ENCODE data around the gene MEN1.

Gene MEN1

DNA sequence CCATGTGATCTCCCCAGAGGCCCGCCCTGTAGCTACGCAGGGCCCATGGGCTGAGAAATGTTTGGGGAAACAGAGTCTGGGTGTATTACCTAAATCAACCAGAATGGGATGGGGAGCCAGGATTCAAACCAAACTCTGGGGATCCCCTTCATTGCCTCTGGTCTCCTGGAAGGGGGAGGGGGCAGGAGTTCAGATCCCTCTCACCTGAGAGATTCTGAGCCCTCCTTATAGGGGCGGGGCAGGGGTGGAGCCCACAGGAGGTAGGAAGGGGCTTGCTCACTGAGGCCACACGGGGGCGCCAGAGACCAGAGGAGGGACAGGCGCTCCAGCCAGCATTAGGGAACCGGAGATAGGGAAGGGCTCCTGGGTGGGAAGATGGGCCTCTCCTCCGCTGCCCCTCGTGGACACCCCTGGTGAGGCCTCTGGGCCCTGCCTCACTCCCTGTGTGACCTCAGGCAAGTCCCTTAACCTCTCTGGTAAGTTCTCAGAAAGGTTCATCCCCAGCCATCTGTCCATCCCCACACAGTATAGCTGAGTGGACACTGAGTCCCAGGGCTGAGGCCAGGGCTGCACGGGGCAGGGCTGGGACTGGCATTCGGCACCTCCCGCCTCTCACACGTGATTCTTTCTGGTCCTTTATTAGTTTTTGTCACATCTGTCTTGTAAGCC lies 36.8 kb upstream of the MEN1 start (continued):
- TF ChIP-seq, protein P1, sequence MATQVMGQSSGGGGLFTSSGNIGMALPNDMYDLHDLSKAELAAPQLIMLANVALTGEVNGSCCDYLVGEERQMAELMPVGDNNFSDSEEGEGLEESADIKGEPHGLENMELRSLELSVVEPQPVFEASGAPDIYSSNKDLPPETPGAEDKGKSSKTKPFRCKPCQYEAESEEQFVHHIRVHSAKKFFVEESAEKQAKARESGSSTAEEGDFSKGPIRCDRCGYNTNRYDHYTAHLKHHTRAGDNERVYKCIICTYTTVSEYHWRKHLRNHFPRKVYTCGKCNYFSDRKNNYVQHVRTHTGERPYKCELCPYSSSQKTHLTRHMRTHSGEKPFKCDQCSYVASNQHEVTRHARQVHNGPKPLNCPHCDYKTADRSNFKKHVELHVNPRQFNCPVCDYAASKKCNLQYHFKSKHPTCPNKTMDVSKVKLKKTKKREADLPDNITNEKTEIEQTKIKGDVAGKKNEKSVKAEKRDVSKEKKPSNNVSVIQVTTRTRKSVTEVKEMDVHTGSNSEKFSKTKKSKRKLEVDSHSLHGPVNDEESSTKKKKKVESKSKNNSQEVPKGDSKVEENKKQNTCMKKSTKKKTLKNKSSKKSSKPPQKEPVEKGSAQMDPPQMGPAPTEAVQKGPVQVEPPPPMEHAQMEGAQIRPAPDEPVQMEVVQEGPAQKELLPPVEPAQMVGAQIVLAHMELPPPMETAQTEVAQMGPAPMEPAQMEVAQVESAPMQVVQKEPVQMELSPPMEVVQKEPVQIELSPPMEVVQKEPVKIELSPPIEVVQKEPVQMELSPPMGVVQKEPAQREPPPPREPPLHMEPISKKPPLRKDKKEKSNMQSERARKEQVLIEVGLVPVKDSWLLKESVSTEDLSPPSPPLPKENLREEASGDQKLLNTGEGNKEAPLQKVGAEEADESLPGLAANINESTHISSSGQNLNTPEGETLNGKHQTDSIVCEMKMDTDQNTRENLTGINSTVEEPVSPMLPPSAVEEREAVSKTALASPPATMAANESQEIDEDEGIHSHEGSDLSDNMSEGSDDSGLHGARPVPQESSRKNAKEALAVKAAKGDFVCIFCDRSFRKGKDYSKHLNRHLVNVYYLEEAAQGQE (tag by site-specific recombination; IDR thresholded peaks at IDR 0.05) = no peak
- TF ChIP-seq SETDB1 (IDR thresholded peaks at IDR 0.05; ENCODE audit: insufficient read length, low read length) = no peak
- TF ChIP-seq ZFP69B (tag by site-specific recombination; IDR thresholded peaks at IDR 0.05) = peak; percentile 72
- no peak for TF ChIP-seq GLI2 (tag by site-specific recombination; IDR thresholded peaks at IDR 0.05; ENCODE audit: borderline replicate concordance, low read depth)
- TF ChIP-seq ZSCAN30 (tag by site-specific recombination; IDR thresholded peaks at IDR 0.05) = peak; percentile 74
- no peak for TF ChIP-seq ZNF133 (tag by site-specific recombination; IDR thresholded peaks at IDR 0.05)
- TF ChIP-seq, protein P2, sequence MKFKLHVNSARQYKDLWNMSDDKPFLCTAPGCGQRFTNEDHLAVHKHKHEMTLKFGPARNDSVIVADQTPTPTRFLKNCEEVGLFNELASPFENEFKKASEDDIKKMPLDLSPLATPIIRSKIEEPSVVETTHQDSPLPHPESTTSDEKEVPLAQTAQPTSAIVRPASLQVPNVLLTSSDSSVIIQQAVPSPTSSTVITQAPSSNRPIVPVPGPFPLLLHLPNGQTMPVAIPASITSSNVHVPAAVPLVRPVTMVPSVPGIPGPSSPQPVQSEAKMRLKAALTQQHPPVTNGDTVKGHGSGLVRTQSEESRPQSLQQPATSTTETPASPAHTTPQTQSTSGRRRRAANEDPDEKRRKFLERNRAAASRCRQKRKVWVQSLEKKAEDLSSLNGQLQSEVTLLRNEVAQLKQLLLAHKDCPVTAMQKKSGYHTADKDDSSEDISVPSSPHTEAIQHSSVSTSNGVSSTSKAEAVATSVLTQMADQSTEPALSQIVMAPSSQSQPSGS (tag by site-specific recombination; IDR thresholded peaks at IDR 0.05; ENCODE audit: low read depth) = no peak
- TF ChIP-seq SP2 (tag by site-specific recombination; IDR thresholded peaks at IDR 0.05) = peak; percentile 49
- TF ChIP-seq, protein P3, sequence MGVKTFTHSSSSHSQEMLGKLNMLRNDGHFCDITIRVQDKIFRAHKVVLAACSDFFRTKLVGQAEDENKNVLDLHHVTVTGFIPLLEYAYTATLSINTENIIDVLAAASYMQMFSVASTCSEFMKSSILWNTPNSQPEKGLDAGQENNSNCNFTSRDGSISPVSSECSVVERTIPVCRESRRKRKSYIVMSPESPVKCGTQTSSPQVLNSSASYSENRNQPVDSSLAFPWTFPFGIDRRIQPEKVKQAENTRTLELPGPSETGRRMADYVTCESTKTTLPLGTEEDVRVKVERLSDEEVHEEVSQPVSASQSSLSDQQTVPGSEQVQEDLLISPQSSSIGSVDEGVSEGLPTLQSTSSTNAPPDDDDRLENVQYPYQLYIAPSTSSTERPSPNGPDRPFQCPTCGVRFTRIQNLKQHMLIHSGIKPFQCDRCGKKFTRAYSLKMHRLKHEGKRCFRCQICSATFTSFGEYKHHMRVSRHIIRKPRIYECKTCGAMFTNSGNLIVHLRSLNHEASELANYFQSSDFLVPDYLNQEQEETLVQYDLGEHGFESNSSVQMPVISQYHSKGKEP (tag by site-specific recombination; IDR thresholded peaks at IDR 0.05) = no peak
- no peak for TF ChIP-seq ZIC2 (tag by site-specific recombination; IDR thresholded peaks at IDR 0.05)
- no peak for TF ChIP-seq GLI4 (tag by site-specific recombination; IDR thresholded peaks at IDR 0.05)
- TF ChIP-seq, protein P4, sequence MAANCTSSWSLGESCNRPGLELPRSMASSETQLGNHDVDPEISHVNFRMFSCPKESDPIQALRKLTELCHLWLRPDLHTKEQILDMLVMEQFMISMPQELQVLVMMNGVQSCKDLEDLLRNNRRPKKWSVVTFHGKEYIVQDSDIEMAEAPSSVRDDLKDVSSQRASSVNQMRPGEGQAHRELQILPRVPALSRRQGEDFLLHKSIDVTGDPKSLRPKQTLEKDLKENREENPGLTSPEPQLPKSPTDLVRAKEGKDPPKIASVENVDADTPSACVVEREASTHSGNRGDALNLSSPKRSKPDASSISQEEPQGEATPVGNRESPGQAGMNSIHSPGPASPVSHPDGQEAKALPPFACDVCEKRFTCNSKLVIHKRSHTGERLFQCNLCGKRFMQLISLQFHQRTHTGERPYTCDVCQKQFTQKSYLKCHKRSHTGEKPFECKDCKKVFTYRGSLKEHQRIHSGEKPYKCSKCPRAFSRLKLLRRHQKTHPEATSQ (tag by site-specific recombination; IDR thresholded peaks at IDR 0.05) = no peak
- TF ChIP-seq ZNF791 (tag by site-specific recombination; IDR thresholded peaks at IDR 0.05) = no peak
- TF ChIP-seq ZBTB17 (tag by site-specific recombination; IDR thresholded peaks at IDR 0.05) = no peak
- TF ChIP-seq ZEB2 (tag by site-specific recombination; IDR thresholded peaks at IDR 0.05) = 0 out of 2 replicates have a peak, but pooled peaks have one; percentile 28
- no peak for TF ChIP-seq OVOL3 (tag by site-specific recombination; IDR thresholded peaks at IDR 0.05)
- no peak for TF ChIP-seq RBAK (tag by site-specific recombination; IDR thresholded peaks at IDR 0.05)
- TF ChIP-seq ZNF16 (tag by site-specific recombination; IDR thresholded peaks at IDR 0.05; ENCODE audit: low read depth) = no peak
- TF ChIP-seq, protein P5, sequence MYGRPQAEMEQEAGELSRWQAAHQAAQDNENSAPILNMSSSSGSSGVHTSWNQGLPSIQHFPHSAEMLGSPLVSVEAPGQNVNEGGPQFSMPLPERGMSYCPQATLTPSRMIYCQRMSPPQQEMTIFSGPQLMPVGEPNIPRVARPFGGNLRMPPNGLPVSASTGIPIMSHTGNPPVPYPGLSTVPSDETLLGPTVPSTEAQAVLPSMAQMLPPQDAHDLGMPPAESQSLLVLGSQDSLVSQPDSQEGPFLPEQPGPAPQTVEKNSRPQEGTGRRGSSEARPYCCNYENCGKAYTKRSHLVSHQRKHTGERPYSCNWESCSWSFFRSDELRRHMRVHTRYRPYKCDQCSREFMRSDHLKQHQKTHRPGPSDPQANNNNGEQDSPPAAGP (tag by site-specific recombination; IDR thresholded peaks at IDR 0.05) = peak; percentile 12; the same call in 1 of the 2 replicates
- no peak for TF ChIP-seq ZNF48 (tag by site-specific recombination; IDR thresholded peaks at IDR 0.05)
- TF ChIP-seq ZNF571 (tag by site-specific recombination; IDR thresholded peaks at IDR 0.05) = no peak
- TF ChIP-seq ZNF391 (tag by site-specific recombination; IDR thresholded peaks at IDR 0.05; ENCODE audit: borderline replicate concordance, low read depth) = no peak
- TF ChIP-seq, protein P6, sequence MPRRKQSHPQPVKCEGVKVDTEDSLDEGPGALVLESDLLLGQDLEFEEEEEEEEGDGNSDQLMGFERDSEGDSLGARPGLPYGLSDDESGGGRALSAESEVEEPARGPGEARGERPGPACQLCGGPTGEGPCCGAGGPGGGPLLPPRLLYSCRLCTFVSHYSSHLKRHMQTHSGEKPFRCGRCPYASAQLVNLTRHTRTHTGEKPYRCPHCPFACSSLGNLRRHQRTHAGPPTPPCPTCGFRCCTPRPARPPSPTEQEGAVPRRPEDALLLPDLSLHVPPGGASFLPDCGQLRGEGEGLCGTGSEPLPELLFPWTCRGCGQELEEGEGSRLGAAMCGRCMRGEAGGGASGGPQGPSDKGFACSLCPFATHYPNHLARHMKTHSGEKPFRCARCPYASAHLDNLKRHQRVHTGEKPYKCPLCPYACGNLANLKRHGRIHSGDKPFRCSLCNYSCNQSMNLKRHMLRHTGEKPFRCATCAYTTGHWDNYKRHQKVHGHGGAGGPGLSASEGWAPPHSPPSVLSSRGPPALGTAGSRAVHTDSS (tag by site-specific recombination; IDR thresholded peaks at IDR 0.05) = no peak
- TF ChIP-seq ZNF2 (tag by site-specific recombination; IDR thresholded peaks at IDR 0.05) = no peak
- no peak for TF ChIP-seq ZBTB20 (tag by site-specific recombination; IDR thresholded peaks at IDR 0.05)
- TF ChIP-seq SALL2 (tag by site-specific recombination; IDR thresholded peaks at IDR 0.05; ENCODE audit: borderline replicate concordance) = no peak

All from HEK293 (cell line).